ENCODE measurements around the gene STAT1. TPM values are rescaled to one million over a fixed set of nuclear protein-coding genes. Genes with fewer than 3 reads are reported as not detected.
A peak's percentile ranks its signal among the peaks of the same experiment; 100 is the strongest.

STAT1 gene
- total RNA-seq, 4 donors from 2014 or later: 23.2 to 67.8 (median 52.2) TPM

GRCh38 chr2:191012346-191012745 is 1.6 kb downstream of the STAT1 start:
- 83% methylated on average over 3 of the region's 3 CpGs; no CpG with 5 or more reads in 1 of the 2 donors for WGBS, 2 donors (ENCODE audit: low coverage in 1 of 2)
- Histone ChIP-seq H3K4me1 (peaks cover 3 to 52% (median 21%) of the 10 kb centered on the region in 4 donors), H3K36me3 (peaks cover 0 to 20% (median 7%) of the 10 kb centered on the region in 4 donors), H3K9me3 (no peaks in the 10 kb centered on the region), H3K27me3 (no peaks in the 10 kb centered on the region), H3K27ac (peak overlapping the region in 2 of 4 donors; percentile 88 to 95), H3K4me3 (peak overlapping the region in 2 of 4 donors; percentile 75 to 78)
- TF ChIP-seq POLR2A (IDR thresholded peaks at IDR 0.05) (no peak), POLR2AphosphoS5 (IDR thresholded peaks at IDR 0.05) (no peak), EP300 (IDR thresholded peaks at IDR 0.05; ENCODE audit: low read depth) (no peak)
- TF ChIP-seq, protein P1, sequence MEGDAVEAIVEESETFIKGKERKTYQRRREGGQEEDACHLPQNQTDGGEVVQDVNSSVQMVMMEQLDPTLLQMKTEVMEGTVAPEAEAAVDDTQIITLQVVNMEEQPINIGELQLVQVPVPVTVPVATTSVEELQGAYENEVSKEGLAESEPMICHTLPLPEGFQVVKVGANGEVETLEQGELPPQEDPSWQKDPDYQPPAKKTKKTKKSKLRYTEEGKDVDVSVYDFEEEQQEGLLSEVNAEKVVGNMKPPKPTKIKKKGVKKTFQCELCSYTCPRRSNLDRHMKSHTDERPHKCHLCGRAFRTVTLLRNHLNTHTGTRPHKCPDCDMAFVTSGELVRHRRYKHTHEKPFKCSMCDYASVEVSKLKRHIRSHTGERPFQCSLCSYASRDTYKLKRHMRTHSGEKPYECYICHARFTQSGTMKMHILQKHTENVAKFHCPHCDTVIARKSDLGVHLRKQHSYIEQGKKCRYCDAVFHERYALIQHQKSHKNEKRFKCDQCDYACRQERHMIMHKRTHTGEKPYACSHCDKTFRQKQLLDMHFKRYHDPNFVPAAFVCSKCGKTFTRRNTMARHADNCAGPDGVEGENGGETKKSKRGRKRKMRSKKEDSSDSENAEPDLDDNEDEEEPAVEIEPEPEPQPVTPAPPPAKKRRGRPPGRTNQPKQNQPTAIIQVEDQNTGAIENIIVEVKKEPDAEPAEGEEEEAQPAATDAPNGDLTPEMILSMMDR (IDR thresholded peaks at IDR 0.05): no peak
- no peak for DNase-seq
- intact Hi-C loops (cut with DNase I; ENCODE audit: low total_unique reads) (loop anchor here (1.0 kb wide), 1 partner anchor 24 kb away; no protein-coding TSS in a partner anchor), in situ Hi-C loops (cut with MboI; ENCODE audit: low pct_ligation_motif_present in 1 of 4, low pct_unique_long_range_greater_than_20kb in 1 of 4, low sequenced_read_pairs in 3 of 4) (loop anchor here in 1 of 4 donors (10.0 to 25.0 kb wide), 2 partner anchors 125 to 672 kb away; partner anchors contain the start of gene GLS)

DNA sequence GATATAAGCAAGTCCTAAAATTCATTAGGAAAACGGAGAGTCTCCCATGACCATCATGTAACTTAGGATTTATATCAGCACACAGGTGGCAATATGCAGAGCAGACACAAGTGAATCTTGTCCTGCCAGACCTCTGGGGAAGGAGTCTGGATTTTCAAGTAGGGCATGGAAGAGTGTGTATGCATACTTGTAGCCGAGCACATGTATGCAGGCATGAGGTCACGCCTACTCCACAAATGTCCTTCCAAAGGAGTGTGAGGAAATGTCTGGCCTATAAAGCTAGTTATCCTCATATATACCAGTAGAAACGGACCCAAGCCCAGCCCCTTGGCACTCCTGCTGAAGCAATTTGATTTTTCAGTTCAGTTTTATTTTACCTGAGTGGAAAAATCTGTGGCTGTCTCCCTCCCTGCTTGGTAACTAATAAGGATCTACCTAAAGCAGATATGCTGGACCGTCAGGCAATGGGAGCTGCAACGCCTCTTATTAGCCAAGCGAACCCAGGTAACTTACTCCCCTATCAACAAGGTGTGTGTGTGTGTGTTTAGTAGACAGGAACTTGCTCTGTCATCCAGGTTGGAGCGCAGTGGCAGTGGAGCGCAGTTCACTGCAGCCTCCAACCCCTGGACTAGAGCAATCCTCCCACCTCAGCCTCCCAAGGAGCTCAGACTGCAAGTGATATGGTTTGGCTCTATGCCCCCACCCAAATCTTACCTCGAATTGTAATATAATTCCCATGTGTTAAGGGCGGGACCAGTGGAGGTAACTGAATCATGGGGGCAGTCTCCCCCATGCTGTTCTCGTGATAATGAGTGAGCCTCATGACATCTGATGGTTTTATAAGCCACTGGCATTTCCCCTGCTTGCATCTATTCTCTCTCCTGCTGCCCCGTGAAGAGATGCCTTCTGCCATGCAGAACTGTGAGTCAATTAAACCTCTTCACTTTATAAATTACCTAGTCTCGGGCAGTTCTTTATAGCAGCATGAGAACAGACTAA is 2.8 kb downstream of the STAT1 start:
- no peaks in the 10 kb centered on the region for H3K9me3 ChIP-seq
- peak overlapping the region in 1 of 4 donors; percentile 75 for H3K4me3 ChIP-seq
- peaks cover 0 to 30% (median 12%) of the 10 kb centered on the region in 4 donors for H3K36me3 ChIP-seq
- intact Hi-C loops (cut with DNase I; ENCODE audit: low total_unique reads) (no loop called here), in situ Hi-C loops (cut with MboI; ENCODE audit: low pct_ligation_motif_present in 1 of 4, low pct_unique_long_range_greater_than_20kb in 1 of 4, low sequenced_read_pairs in 3 of 4) (loop anchor here in 1 of 4 donors (10.0 to 25.0 kb wide), 2 partner anchors 124 to 674 kb away; partner anchors contain the start of gene GLS)
- H3K4me1 ChIP-seq: peaks cover 3 to 52% (median 21%) of the 10 kb centered on the region in 4 donors
- TF ChIP-seq, protein P1 (IDR thresholded peaks at IDR 0.05): no peak
- TF ChIP-seq POLR2A (IDR thresholded peaks at IDR 0.05): no peak
- TF ChIP-seq POLR2AphosphoS5 (IDR thresholded peaks at IDR 0.05): no peak
- no peak for TF ChIP-seq EP300 (IDR thresholded peaks at IDR 0.05; ENCODE audit: low read depth)
- DNase-seq: no peak
- H3K27ac ChIP-seq: no peak overlapping the region
- no peaks in the 10 kb centered on the region for H3K27me3 ChIP-seq
- 65 to 79% methylated on average over 3 to 14 of the region's 14 CpGs for WGBS, 2 donors (ENCODE audit: low coverage in 1 of 2)

DNA sequence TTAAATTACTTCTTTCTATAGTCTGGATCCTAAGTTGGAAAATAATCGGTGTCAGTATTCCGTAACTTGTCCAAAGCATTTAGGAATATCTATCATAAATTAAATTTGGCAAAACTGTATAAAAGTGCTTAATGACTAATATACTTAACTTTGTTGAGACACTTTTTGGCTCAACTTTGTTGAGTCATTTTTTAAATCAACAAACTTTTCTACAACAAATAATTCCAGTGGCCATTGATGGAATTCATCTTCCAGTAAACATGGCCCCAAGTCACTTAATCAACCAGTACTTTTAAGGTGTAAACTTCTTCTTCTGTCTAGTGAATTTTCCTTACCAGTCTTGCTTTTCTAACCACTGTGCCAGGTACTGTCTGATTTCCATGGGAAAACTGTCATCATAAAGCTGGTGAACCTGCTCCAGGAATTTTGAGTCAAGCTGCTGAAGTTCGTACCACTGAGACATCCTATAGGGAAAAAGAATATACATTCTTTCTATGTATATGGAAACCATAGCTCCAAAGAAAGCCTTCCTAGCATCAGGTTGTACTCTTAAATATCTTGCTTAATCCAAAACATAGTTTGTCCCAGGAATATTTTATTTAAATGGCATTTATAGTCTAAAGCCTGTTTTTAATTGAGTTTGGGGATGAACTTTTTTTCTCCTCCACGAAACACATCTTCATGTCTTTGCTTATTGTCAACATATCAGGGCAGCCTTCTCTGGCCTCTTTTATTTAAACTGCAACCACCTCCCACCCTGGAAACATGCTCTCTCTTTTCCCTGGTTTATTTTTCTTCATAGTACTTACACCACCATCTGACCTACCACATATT is 4.2 kb downstream of the STAT1 start:
- no peaks in the 10 kb centered on the region for H3K27me3 ChIP-seq
- H3K9me3 ChIP-seq: no peaks in the 10 kb centered on the region
- peaks cover 3 to 45% (median 21%) of the 10 kb centered on the region in 4 donors for H3K4me1 ChIP-seq
- intact Hi-C loops (cut with DNase I; ENCODE audit: low total_unique reads) (no loop called here), in situ Hi-C loops (cut with MboI; ENCODE audit: low pct_ligation_motif_present in 1 of 4, low pct_unique_long_range_greater_than_20kb in 1 of 4, low sequenced_read_pairs in 3 of 4) (loop anchor here in 1 of 4 donors (10.0 to 25.0 kb wide), 2 partner anchors 122 to 675 kb away; partner anchors contain the start of gene GLS)
- no peak for DNase-seq
- TF ChIP-seq POLR2AphosphoS5 (IDR thresholded peaks at IDR 0.05) (no peak), EP300 (IDR thresholded peaks at IDR 0.05; ENCODE audit: low read depth) (no peak)
- TF ChIP-seq, protein P1 (IDR thresholded peaks at IDR 0.05): no peak
- WGBS, 2 donors (ENCODE audit: low coverage in 1 of 2): 90 to 93% methylated on average over 4 of the region's 4 CpGs
- peaks cover 0 to 40% (median 18%) of the 10 kb centered on the region in 4 donors for H3K36me3 ChIP-seq
- no peak overlapping the region for H3K27ac ChIP-seq
- no peak overlapping the region for H3K4me3 ChIP-seq
